HG02763 (cell line): ENCODE results near the gene ZDHHC5.

Source experiments
- ATAC-seq: cut with Tn5 transposase; IDR thresholded peaks from one replicate; pipeline ENCODE4 v1.9.1; 2021; ENCODE audit warnings: mild to moderate bottlenecking, moderate library complexity; ENCODE audit not compliant: unreplicated experiment

ZDHHC5 gene, protein sequence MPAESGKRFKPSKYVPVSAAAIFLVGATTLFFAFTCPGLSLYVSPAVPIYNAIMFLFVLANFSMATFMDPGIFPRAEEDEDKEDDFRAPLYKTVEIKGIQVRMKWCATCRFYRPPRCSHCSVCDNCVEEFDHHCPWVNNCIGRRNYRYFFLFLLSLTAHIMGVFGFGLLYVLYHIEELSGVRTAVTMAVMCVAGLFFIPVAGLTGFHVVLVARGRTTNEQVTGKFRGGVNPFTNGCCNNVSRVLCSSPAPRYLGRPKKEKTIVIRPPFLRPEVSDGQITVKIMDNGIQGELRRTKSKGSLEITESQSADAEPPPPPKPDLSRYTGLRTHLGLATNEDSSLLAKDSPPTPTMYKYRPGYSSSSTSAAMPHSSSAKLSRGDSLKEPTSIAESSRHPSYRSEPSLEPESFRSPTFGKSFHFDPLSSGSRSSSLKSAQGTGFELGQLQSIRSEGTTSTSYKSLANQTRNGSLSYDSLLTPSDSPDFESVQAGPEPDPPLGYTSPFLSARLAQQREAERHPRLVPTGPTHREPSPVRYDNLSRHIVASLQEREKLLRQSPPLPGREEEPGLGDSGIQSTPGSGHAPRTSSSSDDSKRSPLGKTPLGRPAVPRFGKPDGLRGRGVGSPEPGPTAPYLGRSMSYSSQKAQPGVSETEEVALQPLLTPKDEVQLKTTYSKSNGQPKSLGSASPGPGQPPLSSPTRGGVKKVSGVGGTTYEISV

DNA sequence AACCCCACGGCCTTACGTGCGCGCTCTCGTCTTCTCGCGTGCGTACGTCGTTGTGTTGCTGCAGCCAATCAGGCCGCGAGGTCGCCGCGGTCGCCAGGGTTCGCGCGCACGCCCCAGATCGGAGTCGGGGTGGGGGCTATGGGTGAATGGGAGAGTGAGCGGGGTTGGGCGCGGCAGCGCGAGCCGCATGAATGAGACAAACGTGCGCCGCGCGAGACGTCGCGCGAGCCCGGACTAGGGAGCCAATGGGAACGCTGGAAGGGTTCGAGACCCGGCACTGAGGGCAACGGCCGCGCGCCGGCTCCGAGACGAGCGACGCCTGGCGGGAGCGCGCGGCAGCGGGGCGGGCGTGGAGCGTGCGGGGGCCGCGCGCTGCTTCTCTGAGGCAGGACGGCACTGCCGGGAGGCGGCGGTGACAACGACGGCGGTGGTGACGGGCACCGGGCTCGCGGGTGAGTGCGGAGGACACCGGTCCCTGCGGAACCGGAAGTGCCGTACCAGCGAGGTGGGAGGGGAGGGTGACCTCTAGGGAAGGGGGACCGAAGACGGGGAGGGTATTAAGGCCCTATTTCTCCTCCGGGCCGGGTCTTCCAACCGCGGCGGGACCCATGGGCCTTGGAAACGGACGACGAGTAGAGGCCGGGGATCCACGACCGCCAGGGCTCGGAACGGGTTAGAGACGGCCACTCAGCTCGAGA, at the start of gene ZDHHC5:
ZDHHC5 (plus strand) TSS at position 379 of the 698 bp plus-strand sequence. CDS start 4,977 bp downstream, outside the sequence.
- peak; percentile 78 for ATAC-seq

DNA sequence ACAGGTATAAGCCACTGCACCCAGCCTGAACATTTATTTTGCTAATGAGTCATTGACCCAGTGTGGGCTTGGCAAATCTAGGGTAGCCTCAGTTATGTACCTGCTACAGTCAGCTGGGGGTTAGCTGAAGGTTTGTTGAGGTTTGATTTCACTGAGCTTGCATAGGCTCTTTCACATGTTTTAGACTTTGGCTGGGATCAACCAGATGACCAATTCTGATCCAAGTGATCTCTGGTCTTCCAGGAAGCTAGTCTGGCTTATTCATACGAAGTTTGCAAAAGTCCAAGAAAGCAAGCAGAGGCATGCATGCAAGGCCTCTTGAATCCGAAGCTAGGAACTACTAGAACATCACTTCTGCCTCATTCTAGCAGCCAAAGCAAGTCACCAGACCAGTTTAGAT, 49.5 kb upstream of the ZDHHC5 start:
- ATAC-seq: no peak

DNA sequence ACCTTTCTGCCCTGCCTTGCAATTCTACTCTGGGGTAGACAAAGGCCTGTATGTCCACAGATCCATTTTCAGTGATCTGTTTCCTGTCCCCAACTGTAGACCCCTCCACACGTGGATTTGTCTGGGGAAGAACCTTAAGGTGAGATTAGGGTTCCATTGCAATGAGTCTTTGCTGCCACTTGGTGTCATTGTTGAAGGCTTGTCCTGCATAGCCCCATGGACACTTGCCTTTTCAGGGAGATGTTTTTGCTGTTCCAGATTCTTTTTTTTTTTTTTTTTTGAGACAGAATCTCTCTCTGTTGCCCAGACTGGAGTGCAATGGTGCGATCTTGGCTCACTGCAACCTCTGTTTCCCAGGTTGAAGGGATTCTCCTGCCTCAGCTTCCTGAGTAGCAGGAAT, 48.6 kb upstream of the ZDHHC5 start:
- ATAC-seq: no peak

DNA sequence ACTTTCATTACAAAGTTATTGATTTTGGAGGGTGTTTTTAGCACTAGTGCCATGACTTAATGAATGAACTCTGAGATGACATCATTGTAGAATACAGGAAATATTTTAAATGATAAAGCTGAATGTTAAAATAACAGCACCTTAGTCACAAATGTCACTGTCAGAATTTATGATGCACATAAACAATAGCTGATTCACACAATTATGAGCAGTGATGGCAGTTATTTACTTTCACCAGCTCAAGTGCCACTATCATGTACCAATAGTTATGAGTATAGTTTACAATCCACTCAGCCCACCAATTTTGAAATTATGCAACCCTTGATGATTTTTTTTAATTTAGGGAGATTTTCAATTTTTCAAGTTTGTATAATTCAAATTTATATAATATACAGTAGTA, 47.4 kb upstream of the ZDHHC5 start:
- ATAC-seq: no peak

DNA sequence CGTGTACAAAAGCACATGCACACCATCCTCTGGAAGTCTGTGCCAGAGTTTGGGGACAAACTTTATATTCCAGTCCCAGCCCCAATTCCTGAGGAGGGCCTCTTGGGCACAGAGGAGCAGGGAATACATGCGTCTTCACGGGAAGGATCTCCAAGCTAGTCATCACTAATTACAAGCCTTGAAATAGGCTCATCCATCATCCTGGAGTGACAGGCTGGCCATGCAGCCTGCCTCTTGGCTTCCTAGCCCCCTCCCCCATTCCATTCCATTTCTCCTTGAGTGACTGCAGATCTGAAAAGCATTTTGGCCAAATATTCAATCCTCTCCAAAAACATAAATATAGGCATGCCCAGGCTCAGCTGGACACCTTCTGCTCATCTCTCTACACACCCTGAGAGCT, 45.7 kb upstream of the ZDHHC5 start:
- ATAC-seq: no peak

DNA sequence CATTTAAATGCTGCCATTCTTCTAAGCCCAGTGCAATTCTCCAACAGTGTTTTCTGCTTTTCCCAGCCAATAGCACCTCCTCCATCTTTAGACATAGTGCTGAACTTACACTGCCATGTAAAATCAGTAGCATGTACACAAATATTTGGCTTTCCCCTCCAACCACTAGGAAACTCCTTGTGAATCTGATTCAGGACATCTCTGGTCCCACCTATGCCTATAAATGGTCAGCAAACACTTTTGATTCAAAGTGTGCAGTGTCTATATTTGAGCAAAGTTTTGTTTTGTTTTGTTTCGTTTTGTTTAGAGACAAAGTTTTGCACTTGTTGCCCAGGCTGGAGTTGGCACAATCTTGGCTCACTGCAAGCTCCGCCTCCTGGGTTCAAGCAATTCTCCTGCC, 43.0 kb upstream of the ZDHHC5 start:
- ATAC-seq: no peak

DNA sequence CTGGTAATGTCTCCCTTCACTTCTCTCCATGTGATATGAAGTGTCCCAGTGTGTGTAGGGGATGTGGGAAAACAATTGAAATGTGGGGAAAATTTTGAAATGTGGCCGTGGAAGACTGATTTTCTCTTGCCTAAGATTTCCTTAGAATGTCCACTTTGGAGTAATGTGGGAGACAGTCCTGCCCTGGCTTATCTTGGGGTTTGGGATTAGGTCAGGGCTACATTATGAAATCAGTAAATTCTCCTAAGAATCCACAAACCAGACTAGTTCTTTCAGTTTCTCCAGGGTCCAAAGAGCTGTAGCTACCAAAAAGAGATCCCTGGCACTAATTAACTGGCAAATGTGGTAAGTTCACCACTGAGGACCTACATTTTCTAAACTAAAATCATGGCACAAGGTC, 41.0 kb upstream of the ZDHHC5 start:
- ATAC-seq: no peak

DNA sequence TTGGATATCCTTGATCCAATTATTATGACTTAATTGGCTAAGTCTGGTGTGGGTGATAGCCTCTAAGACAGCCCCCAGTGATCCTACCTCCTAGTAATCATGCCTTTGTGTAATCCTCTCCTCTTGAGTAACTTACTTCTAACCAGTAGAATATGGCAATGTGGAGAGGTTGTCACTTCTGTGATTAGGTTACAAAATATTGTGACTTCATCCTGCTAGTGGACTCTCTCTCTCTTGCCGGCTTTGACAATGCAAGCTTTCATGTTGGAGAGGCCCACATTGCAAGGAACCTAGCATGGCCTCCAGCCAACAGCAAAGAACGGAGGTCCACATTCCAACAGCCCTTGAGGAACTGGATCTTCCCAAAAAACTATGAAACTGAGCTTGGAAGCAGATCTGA, 37.7 kb upstream of the ZDHHC5 start:
- no peak for ATAC-seq

DNA sequence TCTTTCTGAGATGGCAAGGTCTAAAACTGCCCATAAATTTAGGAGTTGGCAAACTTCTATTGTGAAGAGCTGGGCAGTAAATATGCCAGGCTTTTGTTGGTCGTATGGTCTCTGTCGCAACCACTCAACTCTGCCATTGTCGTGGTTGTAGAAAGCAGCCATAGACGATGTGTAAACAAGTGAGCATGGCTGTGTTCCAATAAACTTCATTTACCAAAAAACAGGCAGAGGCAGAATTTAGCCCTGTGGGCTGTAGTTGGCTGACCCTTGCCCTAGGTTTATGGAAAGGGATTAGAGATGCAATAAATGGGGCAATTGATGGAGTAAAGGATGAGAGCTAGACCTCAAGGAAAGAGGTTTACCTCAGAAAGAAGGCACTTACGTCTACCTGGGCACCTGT, 35.8 kb upstream of the ZDHHC5 start:
- ATAC-seq: no peak

DNA sequence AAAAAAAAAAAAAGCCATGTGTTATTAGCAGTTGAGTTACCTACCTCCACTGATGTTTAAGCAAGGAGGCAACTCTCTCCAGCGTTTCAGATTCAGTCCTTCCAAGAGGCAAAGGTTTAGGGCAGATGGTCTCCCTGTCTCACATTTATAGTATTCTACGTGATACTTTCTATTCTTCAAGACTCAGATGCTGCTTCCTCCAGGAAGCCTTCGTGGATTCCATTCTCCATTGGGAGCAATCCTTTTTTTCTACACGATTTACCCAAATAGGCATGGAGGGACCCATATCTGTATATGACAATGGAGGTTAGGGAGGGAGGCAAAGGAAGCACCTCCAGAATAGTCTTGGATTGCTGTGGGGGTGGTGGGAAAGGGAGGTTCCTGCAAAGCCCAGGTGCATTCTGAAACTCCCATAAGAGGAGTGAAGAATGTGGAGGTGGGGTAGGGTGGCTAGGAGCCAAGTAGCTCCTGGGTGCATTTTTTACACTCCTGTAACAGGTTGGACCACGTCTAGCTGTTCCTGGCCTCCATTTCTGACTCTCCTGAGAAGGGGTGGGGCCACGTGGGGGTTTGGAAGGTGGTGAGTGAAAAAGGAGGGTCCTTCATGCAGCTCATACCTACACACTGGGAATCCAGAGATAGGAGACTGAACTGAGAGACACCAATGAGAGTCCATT, 34.4 kb upstream of the ZDHHC5 start:
- no peak for ATAC-seq

DNA sequence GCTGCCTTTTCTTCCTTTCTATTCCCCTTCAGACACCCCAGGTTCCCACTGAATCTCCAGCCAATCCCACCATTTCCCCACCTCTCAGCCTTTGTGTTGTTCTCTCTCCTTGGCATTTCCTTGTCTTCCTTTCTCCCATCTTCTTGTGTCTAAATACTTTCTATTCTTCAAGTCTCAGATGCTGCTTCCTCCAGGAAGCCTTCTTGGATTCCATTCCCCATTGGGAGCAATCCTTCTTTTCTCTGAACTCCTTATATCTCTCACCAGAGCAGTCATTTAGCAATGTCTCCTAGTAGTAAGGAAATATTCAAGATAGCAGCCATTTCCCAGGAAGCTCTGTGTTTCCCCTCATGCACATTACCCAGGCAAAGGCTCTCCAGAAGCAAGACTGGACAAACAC, 33.6 kb upstream of the ZDHHC5 start:
- ATAC-seq: no peak

DNA sequence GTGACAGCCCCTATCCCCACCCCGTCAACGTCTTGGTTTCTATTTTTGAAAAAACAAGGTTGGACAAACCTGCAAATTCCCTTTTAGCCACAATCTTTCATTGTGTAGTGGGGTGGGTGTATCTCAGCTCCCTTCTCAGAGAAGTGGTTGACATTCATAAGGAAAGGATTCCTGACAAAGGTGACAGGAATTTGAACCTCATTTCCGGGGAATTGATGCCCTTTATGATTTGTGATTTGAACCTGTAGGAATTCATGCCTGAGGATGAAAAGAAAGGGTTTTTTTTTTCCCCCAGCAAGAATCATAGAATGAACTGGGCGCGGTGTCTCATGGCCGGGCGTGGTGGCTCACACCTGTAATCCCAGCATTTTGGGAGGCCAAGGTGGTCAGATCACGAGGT, 32.7 kb upstream of the ZDHHC5 start:
- no peak for ATAC-seq

DNA sequence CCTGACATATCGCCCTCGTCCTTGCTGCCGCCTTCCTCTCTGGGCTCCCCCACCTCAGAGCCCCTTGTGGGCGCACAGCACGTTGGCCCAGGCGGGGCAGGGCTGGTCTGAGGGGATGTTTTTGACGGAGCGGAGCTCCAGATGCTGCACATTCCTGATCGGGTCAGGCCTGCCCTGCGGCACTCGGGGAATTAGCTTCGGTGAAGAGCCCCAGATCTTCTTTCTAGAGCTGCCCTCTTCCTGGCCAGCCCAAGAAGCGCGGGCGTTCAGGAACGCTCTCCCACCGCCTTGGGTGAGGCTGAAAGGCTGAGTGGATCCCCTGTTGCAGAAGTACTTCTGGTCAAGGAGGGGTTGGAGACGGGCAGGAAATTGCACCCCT, 30.3 kb upstream of the ZDHHC5 start:
- no peak for ATAC-seq

DNA sequence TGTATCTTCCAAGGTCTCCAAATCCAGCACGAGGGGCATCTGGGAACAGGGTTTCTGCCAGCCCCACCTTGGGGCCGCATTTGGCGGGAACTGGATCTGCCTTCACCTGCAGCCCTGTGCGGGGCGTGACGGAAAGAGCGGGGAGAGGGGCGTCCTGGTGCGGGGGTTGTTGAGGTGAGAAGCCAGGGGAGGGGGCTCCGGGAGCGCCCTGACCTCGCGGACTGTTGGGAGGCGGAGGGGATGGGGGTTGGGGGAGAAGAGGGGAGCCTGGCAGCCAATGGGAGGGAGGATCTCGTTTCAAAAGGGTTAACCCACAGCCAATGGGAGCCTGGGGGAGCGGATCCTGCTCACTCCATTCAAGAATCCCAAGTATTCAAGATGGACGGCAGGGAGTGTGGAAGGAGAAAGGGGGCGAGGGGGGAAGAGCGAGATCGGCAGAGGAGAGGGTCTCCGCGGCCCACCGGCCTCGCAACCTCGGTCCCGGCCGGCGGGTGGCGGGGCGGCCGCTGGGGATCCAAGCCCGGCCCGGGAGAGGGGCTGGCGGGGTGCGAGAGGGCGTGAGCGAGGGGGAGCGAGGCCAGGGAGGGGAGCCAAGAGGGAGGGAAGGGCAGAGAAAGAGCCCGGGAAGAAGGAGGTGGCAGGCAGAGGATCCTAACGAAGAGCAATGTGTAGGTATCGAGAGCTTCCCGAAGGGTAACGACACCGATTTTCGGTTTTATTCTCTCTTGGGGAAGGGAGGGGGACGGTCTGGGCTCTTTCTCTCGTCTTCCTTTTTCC, 29.7 kb upstream of the ZDHHC5 start:
- no peak for ATAC-seq

DNA sequence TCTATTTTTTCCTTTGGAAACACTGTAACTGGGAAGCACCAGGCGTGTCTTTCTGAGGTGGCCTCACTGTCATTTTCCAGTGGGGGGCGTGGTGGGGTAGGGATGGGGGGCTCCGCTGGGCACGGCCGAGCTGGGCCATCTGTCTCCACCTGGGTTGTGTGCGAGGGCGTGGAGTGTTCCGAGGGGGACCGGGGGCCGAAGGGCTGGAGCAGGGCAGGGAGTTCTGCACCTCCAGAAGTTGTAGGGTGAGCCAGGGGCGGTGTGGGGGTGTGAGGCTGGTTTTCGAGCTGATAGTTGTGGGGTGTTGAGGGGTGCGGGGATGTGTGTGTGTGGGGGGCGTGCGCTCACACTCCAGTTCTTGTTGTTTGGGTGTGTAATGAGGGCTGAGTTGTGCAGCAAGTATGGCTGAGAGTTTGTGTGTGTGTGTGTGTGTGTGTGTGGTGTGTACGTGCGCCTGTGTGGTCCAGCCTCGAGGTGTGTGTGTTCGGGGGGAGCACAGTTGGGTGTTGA, 29.0 kb upstream of the ZDHHC5 start:
- no peak for ATAC-seq

DNA sequence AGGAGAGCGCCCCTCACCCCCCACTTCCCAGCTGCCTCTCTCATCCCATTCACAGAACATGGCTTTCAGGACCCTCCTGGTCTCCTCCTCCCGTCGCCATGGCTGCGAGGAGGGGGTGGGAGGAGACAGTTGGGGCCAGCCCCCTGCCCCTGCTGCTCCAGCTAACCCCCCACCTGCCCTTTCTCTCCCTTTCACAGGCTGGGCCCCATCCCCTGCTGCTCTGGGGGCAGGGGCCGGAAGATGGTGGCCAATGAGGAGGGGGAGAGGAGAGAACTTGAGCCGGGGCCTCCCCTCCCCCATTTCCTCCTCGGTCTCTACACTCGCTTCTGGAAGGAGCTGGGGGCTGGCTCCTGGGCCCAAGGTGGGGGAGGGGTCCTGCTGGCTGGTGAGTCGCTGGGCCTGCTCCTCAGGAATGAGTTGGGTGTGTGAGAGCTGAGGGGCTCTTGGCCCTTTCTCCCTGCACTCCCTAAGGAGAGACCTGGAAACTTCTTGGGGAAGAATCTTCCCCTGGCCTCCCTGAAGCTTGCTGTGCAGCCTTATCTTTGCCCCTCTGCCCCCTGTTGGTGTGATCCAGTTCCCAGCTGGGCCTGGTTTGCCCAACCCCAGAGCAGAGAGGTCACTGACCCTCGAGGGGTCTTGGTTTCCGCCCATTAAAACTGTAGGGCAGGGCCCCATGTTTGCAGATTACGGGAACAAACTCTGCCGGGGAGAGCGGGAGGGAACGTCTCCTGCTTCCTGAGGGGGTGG, 28.4 kb upstream of the ZDHHC5 start:
- no peak for ATAC-seq

DNA sequence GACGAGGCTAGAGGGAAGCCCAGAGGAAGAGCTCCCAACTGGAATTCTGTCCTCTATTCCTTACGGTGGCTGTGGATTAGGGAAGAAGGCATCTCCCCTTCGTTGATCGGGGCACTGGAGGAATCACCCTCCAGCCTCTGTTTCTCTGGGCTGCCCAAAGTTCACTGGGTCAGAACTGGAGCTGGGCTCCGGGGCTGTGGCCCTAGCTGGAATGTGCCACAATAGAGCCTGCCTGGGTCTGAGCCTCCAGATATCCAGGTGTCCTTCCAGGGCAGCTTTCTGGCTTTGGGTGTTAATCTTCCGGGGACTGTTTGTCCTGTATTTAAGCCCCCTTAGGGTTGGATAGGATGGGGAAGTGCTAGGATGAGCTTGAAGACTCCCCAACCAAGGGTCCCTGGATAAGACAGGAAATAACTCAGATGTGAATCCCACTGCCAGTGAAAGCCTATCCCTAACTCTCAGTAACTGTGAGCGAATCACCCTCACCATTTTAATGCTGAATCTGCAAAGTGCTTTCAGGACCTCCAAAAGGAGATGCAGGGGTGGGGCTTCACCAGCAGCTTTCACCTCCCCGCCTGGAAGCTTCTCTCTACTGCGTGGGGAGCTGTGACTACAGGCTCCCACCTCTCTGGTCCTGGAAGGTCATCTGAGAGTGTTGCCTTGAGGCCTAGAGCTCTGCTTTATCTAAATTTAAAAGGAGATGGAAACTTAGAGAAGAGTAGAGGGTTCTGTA, 27.7 kb upstream of the ZDHHC5 start:
- ATAC-seq: no peak

DNA sequence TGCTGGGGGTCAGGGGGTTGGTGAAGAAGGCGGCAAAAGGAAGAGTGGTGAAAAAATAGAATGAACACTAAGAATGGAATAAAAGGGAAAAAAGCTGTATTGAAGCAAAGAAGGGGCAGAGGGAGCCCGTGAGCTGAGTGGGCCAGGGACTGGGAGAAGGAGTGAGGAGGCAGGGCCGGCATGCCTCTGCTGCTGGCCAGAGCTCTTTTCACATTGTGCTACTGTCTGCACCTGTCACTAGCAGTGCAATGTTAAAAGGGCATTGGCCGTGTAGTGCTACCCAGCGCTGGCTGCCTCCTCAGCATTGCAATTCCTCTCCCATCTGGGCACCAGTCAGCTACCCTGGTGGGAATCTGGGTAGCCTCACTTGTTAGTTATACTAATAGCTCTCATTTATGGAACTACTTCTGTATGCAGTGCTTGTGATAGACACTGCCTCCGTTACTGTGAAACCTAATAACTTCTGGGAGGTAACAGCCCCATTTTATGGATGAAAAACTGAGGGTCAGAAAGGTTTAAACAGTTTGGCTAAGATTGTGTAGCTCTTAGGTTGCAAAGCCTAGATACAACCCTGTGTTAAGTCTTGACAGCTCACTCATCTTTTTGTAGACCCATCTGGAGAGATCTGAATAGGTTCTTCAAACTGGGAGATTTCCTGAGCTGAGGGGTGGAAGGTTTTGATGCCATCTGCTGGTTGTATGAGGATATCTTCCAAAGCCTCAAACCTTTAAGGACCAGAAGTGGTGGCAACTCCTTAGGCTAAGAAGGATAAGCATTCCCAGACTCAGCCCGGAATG, 26.7 kb upstream of the ZDHHC5 start:
- ATAC-seq: no peak
